Endothelial cell of umbilical vein (primary cell): ENCODE data around the gene TMPRSS12. TPM values are rescaled to one million over a fixed set of nuclear protein-coding genes. Genes with fewer than 3 reads are reported as not detected.

Experiments
- BruUV-seq: library from RNA; stranded (reverse); fragments of 400-500 nt; replicated peaks from 2 replicates; lab custom pipeline; 2021; lab: Mats Ljungman, UMichigan
- CTCF ChIA-PET: fragments of 300-600, 350-600 bp; sonication (Branson Sonifier 250); formaldehyde crosslinking; loops from one replicate; lab custom pipeline; 2021; ENCODE audit warnings: antibody characterized with exemption, inconsistent platforms; lab: Charles Lee
- POLR2A ChIA-PET: fragments of 300-600, 350-600 bp; sonication (Branson Sonifier 250); formaldehyde crosslinking; loops from one replicate; lab custom pipeline; 2021; ENCODE audit warnings: antibody characterized with exemption, inconsistent platforms; lab: Charles Lee
- DNase-seq: peaks from one replicate; pipeline ENCODE4 v3.0.0-alpha.2; 2011; ENCODE audit warnings: low read depth, low spot score
- FAIRE-seq: peaks from 2 replicates; lab custom pipeline; 2011; peaks lifted over from hg19 to GRCh38; lab: Jason Lieb, UNC
- H2AFZ ChIP-seq: 2 replicates; pipeline ENCODE4 v1.6.0; 2012; ENCODE audit warnings: low read depth, low read length, control low read depth, inconsistent platforms
- H3K27ac ChIP-seq: 2 replicates; pipeline ENCODE4 v1.5.1; 2011; ENCODE audit warnings: low read depth, mild to moderate bottlenecking, control low read depth, low read length, moderate library complexity; ENCODE audit not compliant: insufficient read depth
- H3K27me3 ChIP-seq, 2 experiments: 2 replicates each; pipeline versions ENCODE4 v1.6.0 to v1.6.1; 2011; ENCODE audit warnings: low read length in 2 of 2, mixed read lengths in 1 of 2; ENCODE audit not compliant: control insufficient read depth in 2 of 2, insufficient read depth in 2 of 2
- H3K36me3 ChIP-seq, 2 experiments: 2 replicates in 1 of 2; 3 replicates in 1 of 2; pipeline ENCODE4 v1.5.1; 2011; ENCODE audit warnings: low read length in 2 of 2, mild to moderate bottlenecking in 1 of 2, moderate library complexity in 1 of 2; ENCODE audit not compliant: control insufficient read depth in 2 of 2, insufficient read depth in 2 of 2; ENCODE audit errors: extremely low read depth in 1 of 2
- H3K4me1 ChIP-seq: 3 replicates; pipeline ENCODE4 v1.5.1; 2011; ENCODE audit warnings: mild to moderate bottlenecking, low read length; ENCODE audit not compliant: control insufficient read depth, insufficient read depth; ENCODE audit errors: extremely low read depth
- H3K4me2 ChIP-seq: 2 replicates; pipeline ENCODE4 v1.6.1; 2011; ENCODE audit warnings: low read length, control low read depth, mixed read lengths; ENCODE audit not compliant: insufficient read depth
- H3K4me3 ChIP-seq, 3 experiments: fragments of 200-600 bp in 1 of 3; sonication (generic), shearing (Covaris generic) in 1 of 3; replicated peaks in 1 of 3; 2 replicates each; pipeline ENCODE4 v1.5.1; 2011 to 2016; ENCODE audit warnings: control low read depth in 3 of 3, low read length in 3 of 3, mild to moderate bottlenecking in 2 of 3, inconsistent platforms in 1 of 3, low read depth in 1 of 3, moderate library complexity in 1 of 3; ENCODE audit not compliant: insufficient read depth in 1 of 3
- H3K79me2 ChIP-seq: 2 replicates; pipeline ENCODE4 v1.6.0; 2012; ENCODE audit warnings: low read length, inconsistent platforms; ENCODE audit not compliant: control insufficient read depth, insufficient read depth
- H3K9ac ChIP-seq: replicated peaks from 2 replicates; pipeline ENCODE3; 2011; ENCODE audit warnings: low read length, control low read depth; ENCODE audit not compliant: insufficient read depth; ENCODE audit errors: extremely low read depth
- H3K9me1 ChIP-seq: replicated peaks from 3 replicates; pipeline ENCODE4 v1.6.0; 2011; ENCODE audit warnings: mild to moderate bottlenecking, low read length; ENCODE audit not compliant: control insufficient read depth, insufficient read depth; ENCODE audit errors: extremely low read depth
- H3K9me3 ChIP-seq: replicated peaks from 2 replicates; pipeline ENCODE4 v1.5.1; 2012; ENCODE audit warnings: low read length, inconsistent platforms; ENCODE audit not compliant: control insufficient read depth, insufficient read depth
- H4K20me1 ChIP-seq: replicated peaks from 2 replicates; pipeline ENCODE3; 2011; ENCODE audit warnings: mild to moderate bottlenecking, low read length; ENCODE audit not compliant: control insufficient read depth, insufficient read depth; ENCODE audit errors: extremely low read depth
- CTCF ChIP-seq, 2 donors: IDR thresholded peaks; 1 replicate in 1 of 2; 2 replicates in 1 of 2; pipeline ENCODE4 v1.5.1; 2011; ENCODE audit warnings: low read length in 2 of 2, mild to moderate bottlenecking in 2 of 2, moderate library complexity in 2 of 2, control low read depth in 1 of 2, inconsistent platforms in 1 of 2, low read depth in 1 of 2; ENCODE audit not compliant: insufficient read depth in 1 of 2; ENCODE audit errors: extremely low read depth in 1 of 2
- EZH2 ChIP-seq: IDR thresholded peaks from 2 replicates; pipeline ENCODE4 v1.6.1; 2012; ENCODE audit warnings: borderline replicate concordance, low read depth, mild to moderate bottlenecking, moderate library complexity, low read length, inconsistent platforms; ENCODE audit not compliant: severe bottlenecking
- FOS ChIP-seq: IDR thresholded peaks from 2 replicates; pipeline ENCODE4 v1.6.1; 2011; ENCODE audit warnings: mild to moderate bottlenecking, low read length, moderate library complexity, borderline replicate concordance; ENCODE audit not compliant: insufficient read depth
- GATA2 ChIP-seq: IDR thresholded peaks from 2 replicates; pipeline ENCODE4 v1.7.0; 2011; ENCODE audit warnings: low read depth, mild to moderate bottlenecking, moderate library complexity, mixed read lengths, low read length; ENCODE audit not compliant: insufficient read length, insufficient read depth
- JUN ChIP-seq: IDR thresholded peaks from 2 replicates; pipeline ENCODE4 v1.6.1; 2011; ENCODE audit warnings: borderline replicate concordance, low read depth; ENCODE audit not compliant: insufficient read length, insufficient read depth
- MAX ChIP-seq: IDR thresholded peaks from 2 replicates; pipeline ENCODE4 v1.6.1; 2011; ENCODE audit not compliant: insufficient read depth, insufficient read length
- MYC ChIP-seq: IDR thresholded peaks from one replicate; pipeline ENCODE4 v1.6.1; 2011; ENCODE audit warnings: mild to moderate bottlenecking, low read depth, low read length
- POLR2A ChIP-seq: IDR thresholded peaks from 2 replicates; pipeline ENCODE4 v1.6.1; 2012; ENCODE audit warnings: low read depth, mild to moderate bottlenecking, control low read depth, low read length
- POLR2AphosphoS5 ChIP-seq: IDR thresholded peaks from 2 replicates; pipeline ENCODE4 v1.6.1; 2012; ENCODE audit warnings: low read depth, mild to moderate bottlenecking, control low read depth, low read length, moderate library complexity; ENCODE audit not compliant: insufficient read depth
- dilution Hi-C: fragments of 300-500 bp; cut with MboI; formaldehyde crosslinking; loops from one replicate; pipeline ENCODE4 v1.15.0; 2019; ENCODE audit warnings: low sequenced_read_pairs; ENCODE audit not compliant: extremely low pct_ligation_motif_present
- intact Hi-C: fragments of 100-400 bp; cut with micrococcal nuclease; formaldehyde crosslinking; loops from one replicate; pipeline ENCODE4 v1.10.0; 2022
- polyA plus RNA-seq, 4 experiments: library from polyadenylated mRNA; depleted of rRNA in 3 of 4; stranded (reverse) in 3 of 4; unstranded in 1 of 4; fragments of >200 nt; gene quantifications; 2 replicates each; pipeline versions ENCODE4 v1.2.1 to v1.2.3, GENCODE V29; 2011 to 2012; ENCODE audit warnings: missing spikeins in 1 of 4
- total RNA-seq: library from RNA; stranded (reverse); gene quantifications from 2 replicates; pipeline ENCODE4 v1.2.3, GENCODE V29; 2021

The TMPRSS12 gene
- total and polyA plus RNA-seq, 2 donors (not counting 3 experiments of a cell fraction or from before 2014, with no cell fraction given) = not detected

DNA sequence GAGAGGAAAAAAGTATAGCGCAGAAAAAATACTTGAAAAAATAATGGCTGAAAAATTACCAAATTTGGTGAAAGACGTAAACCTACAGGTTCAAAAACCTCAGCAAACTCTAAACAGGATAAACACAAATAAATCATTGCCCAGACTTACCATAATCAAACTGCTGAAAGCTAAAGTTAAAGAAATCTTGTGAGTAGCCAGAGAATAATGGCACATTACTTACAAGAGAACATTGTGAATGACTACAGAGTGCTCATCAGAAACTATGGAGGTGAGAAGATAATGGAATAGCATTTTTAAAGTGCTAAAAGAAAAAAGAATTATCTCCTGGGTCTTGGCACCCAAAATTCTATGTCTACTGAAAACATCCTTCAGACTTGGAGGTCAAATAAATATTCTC lies 42.8 kb upstream of the TMPRSS12 start:
- Histone ChIP-seq H3K9me1 (no peaks in the 10 kb centered on the region), H3K36me3 (peaks cover 0 to 4% of the 10 kb centered on the region in 2 experiments), H3K4me3 (no peak overlapping the region), H2AFZ (no peak overlapping the region), H3K9ac (no peak overlapping the region), H3K4me1 (no peaks in the 10 kb centered on the region), H3K27ac (no peak overlapping the region), H4K20me1 (no peaks in the 10 kb centered on the region), H3K27me3 (no peaks in the 10 kb centered on the region), H3K9me3 (peaks cover 4% of the 10 kb centered on the region), H3K4me2 (no peak overlapping the region), H3K79me2 (no peaks in the 10 kb centered on the region)
- TF ChIP-seq EZH2 (no peak), CTCF (IDR thresholded peaks at IDR 0.05; ENCODE audit: extremely low read depth in 1 of 2, insufficient read depth in 1 of 2, low read depth in 1 of 2, low read length in 2 of 2) (no peak), POLR2A (no peak), MYC (no peak), MAX (no peak), FOS (no peak), JUN (no peak), POLR2AphosphoS5 (no peak), GATA2 (no peak)
- CTCF ChIA-PET = no interaction called here
- POLR2A ChIA-PET = interaction anchor here (0.6 kb wide), 1 partner anchor 283 kb away, joined by 3 read pairs; no protein-coding TSS in a partner anchor
- BruUV-seq = no TSS peak
- dilution Hi-C loops = no loop called here
- FAIRE-seq (no peak), DNase-seq (no peak)
- intact Hi-C loops = no loop called here
